Stimulated activated CD4-positive, alpha-beta T cell treated with anti-CD3 and anti-CD28 coated beads, Interleukin-1b, Interleukin-23, amount 100 ng/mL, for 1 hour (primary cell): Measurements from ENCODE around the gene ZSCAN9.

Experiments
- DNase-seq, 2 donors: peaks; one replicate each; pipeline ENCODE4 v3.0.0-alpha.2; 2020; ENCODE audit warnings: low read depth in 2 of 2

The ZSCAN9 gene

DNA sequence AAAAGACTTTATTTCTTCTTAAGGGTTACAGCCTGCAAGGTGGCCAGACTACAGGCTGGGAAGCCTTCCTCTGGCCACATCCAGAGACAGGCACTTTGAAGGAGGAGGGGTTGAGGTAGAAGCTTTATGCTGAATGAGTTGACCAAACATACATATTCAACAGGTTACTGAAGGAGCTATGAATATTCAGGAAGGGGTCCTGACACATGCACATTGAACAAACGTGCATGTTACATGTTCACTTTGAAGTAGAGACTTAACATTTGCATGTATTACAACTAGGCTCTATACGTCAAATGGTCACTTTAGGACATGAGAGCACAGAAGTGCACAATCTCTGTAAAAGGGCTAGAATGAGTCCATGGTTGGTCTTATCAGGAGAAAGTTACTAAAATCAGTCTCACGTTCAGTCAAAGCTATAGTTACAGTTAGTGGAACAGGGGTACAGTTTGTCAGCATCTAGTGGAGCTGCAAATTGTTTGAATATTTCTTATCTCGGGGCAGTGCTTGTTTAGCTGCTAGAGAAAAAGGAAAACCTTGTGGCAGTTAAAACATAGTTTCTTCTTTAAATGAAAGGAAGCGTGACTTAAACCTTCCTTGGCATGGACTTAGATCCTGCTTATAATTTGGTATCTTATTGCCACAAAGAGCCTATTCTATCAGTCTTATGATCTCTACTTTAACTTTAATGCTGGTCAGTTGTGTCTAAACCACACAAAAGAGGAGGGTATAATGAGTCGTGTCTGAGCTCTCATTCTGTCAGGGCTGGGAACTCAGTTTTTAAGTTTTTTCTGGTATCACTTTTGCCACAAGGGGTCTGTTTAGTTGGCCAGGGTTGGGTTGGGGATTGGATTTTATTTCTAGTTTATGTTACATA is 4.6 kb upstream of the ZSCAN9 start:
- no peak for DNase-seq

GRCh38 chr6:28224131-28225055 is 682 bp upstream of the ZSCAN9 start:
- no peak for DNase-seq

GRCh38 chr6:28226460-28226859 is 1.4 kb downstream of the ZSCAN9 start:
- DNase-seq: no peak

DNA sequence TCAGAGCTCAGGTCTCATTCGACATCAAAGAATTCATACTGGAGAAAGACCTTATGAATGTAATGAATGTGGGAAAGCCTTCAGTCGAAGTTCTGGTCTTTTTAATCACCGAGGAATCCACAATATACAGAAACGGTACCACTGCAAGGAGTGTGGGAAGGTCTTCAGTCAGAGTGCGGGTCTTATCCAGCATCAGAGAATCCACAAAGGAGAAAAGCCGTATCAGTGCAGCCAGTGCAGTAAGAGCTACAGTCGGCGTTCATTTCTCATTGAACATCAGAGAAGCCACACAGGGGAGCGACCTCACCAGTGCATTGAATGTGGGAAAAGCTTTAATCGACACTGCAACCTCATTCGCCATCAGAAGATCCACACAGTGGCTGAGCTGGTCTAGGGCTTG is 7.7 kb downstream of the ZSCAN9 start:
- no peak for DNase-seq

DNA sequence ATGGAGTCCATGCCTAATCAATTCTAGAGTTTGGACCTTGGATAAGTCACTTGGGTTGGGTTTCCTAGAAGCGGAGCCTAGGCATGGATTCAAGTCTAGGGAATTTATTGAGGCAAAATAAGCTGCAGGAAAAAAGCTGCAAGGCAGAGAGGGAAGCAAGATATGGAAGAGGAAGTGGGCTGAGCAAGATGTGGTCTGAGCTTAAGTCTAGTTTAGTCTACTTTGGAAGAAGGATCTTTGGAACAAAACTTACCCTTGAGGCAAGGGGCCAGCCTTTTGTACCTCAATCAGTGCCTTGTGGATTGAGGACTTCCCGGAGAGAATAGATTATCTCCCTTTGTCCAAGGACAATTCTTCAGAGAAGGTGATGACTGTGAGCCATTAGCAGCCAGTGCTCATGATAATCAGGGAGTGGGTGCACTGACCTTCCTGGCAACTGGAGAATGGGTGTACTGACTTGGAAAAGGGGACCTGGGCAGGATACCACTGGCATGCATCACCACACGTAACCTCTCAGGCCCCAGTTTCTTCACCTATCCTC is 10.9 kb downstream of the ZSCAN9 start:
- no peak for DNase-seq

DNA sequence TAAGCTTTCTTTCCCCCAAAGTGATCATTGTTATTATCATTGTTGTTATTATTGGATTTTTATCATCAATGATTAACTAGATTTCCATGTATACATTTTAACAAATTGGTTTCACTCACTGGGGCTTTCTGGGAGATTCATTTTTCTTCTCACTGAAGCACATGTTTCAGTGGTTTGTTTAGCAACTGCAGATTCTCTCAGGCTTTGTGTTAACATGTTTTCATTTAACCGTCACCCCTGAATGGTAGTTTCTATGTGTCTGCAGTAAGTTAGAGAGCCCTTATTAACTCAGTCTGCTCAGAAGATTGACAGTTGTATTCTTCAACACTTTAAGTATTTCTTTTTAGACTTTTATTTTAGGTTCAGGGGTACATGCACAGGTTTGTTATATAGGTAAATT is 14.6 kb downstream of the ZSCAN9 start:
- no peak for DNase-seq

- no peak for DNase-seq
Measured at GRCh38 chr6:28240471-28240870, 15.4 kb downstream of the ZSCAN9 start.

GRCh38 chr6:28243946-28244345 is 18.9 kb downstream of the ZSCAN9 start:
- DNase-seq: no peak

DNA sequence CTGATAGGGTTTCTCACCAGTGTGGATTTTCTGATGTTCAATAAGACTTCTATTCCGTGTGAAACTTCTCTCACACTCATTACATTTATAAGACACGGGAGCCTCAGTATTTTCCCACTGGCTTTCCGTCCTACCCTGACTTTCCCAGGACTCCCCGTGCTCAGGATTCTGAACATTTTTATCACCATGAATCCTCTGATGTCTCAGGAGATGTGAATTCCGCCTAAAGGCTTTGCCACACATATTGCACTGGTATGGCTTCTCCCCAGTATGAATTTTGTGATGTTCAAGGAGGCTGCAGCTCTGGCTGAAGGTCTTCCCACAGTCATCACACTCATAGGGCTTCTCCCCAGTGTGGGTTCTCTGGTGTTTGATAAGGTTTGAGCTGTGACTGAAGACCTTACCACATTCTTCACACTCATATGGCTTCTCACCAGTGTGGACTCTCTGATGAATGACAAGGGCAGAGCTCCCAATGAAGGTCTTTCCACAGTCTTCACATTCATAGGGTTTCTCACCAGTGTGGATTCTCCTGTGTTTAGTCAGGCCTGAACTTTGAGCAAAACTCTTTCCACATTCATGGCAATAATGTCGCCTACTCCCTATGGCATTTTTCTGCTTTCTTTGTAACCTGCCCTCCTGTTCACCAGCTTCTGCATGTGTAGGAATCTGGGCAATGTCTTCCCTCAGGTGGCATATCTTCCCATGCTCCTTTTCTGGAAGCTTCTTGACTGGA is 20.3 kb downstream of the ZSCAN9 start:
- no peak for DNase-seq

GRCh38 chr6:28248916-28249315 is 23.8 kb downstream of the ZSCAN9 start:
- DNase-seq: no peak

DNA sequence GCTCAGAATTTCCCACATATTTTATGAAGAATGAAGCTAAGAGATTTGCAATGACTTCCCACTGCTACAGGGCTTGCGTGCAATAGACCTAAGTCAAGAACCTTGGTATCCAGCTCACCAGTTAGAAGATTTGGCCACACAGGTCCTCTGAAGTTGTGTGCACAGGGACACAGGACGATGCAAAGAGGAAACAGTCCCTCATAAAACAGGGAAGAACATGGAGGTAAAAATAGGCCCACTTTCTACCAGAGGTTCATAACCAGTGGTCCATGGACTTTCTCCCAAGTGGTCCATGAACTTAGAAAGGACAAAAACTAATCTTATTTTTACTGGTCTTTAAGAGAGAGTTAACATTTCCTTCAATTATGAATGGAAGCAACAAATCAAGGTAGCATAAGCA is 25.7 kb downstream of the ZSCAN9 start:
- DNase-seq: no peak

DNA sequence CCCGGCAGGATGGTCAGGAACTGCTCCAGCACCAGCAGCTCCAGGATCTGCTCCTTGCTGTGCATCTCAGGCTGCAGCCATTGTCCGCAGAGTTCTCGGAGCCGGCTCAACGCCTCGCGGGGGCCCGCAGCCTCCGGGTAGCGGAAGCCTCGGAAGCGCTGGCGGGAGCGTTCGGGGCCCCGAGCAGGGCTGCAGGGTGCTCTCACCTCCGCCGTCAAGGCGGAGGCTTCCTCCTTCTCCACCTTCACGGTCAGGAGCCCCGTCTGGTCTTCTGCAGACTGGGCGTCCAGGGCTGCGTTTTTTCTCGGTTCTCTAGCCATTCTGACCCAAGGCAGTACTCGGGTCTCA is 26.6 kb downstream of the ZSCAN9 start:
- DNase-seq: no peak

DNA sequence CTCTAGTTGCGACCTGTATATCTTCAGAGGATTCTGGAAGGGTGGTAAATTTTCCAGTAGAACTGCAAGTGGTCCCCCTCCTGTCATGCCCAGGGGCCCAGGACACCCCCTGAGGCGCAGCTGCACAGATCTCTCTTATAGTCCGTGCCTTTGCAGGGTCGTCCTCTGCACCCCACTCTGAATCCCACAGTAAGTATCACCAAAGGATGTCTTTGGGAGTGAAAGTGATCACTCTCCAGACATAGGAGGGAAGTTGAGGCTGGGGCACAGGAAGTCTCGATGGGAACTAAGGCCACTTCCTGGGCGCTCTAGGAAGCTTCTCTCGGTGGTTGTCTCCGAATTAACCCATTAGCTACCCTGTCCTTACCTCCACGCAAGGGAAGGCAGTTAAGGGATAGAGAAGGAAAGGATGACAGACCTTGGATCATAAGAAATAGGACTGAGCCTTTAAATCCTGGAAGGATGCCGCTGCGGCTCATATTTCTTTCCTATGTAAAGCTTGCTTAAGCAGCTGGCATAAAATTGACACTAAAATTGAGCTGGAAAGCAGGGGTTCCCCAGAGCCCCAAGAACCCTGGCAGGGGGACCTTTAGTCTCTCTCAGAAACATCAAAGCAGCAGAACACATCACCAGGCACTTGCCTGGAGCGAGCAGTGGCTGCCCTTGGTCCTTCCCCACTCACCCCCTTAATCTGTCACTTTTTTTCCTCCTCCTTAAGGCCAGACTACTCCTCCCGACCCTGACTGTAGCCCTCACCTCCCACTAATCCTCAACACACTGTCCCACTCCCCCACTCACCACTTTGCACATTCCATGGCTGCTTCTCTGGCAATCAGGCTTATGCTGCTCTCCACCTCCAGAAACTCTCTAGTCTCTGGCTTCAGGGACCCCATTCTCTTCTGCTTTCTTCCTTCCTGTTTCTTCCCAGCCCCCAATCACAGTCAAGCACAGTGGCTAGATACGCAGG is 27.2 kb downstream of the ZSCAN9 start, which contains the start of gene ZKSCAN4:
ZKSCAN4 (minus strand) TSS at position 261 of the 967 bp plus-strand sequence. CDS start 289 bp downstream, outside the sequence.
- DNase-seq: peak; percentile 56 to 74

DNA sequence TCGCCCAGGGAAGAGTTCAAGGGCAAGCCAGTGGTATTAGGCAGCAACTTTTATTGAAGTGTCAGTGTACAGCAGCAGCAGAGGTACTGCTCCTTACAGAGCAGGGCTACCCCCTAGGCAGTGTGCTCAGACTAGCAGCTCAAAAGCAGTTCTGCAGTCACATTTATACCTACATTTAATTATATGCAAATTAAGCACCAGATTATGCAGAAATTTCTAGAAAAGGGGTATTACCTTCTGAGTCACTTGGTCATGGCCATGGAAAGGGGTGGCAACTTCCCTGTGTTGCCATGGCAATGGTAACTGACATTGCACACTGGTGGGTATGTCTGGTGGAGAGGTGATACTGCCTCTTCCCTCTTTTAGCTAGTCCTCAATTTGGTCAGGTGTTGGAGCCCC is 29.0 kb downstream of the ZSCAN9 start:
- no peak for DNase-seq

DNA sequence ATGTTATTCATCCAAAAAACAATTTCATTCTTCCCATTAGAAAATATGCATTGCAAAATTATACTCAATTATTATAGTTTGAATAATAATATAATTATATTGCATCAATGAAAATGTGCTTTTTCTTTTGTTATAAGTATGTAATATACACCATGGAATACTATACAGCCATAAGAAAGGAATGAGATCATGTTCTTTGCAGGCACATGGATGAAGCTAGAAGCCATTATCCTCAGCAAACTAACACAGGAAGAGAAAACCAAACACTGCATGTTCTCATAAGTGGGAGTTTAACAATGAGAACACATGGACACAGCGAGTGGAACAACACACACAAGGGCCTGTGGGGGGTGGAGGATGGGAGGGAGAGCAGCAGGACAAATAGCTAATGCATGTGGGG is 32.0 kb downstream of the ZSCAN9 start:
- no peak for DNase-seq

DNA sequence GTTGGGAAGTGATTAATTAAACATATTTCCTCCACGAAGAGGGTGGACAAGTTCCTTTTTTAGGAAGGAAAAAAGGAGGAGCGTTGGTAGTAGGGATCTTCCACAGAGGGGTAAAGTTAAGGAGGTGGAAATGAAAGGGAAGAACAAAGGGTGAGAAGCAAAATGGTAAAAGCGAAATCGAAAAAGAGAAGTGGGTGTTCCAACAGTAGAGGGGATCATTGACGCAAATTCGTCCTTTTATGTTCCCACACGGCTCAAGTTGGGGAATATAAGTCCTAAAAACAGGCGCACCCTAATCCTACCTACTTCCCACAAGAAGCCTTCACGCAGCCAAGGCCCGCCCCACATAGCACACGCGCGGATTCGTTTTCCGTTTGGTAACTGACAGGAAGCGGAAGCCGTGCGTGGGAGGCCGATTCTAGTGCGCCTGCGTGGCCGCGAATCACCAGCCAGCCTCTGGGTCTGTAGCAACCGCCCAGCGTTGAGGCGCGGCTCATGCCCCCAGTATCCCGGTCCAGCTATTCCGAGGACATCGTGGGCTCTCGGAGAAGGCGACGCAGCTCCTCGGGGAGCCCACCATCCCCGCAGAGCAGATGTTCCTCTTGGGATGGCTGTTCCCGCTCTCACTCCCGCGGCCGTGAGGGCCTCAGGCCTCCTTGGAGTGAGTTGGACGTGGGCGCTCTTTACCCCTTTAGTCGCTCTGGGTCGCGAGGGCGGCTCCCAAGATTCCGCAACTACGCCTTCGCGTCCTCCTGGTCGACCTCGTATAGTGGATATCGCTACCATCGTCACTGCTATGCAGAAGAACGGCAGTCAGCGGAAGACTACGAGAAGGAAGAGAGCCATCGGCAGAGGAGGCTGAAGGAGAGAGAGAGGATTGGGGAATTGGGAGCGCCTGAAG is 34.1 kb downstream of the ZSCAN9 start, which contains the start of gene NKAPL:
NKAPL (plus strand) TSS at position 421 of the 901 bp plus-strand sequence; CDS start at position 496, 75 bp downstream.
- DNase-seq: no peak

DNA sequence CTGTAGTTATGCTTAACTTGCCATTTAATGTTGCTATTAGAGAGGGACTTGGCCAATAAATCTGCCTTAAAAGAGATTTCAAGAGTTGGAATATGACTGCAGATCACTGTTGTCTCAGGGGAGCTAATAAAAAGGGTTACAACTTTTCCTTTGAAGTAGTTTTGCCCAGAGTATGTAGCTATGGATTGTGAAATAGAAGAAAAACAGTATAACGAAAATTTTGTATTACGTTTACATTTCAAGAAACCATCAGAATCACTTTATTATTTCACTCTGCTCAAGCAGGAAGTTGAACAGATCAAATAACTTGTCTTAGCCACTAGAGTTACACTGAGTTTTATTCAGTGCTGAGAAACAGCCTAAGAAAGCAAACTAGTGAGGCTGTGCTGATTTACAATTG is 38.8 kb downstream of the ZSCAN9 start:
- no peak for DNase-seq

DNA sequence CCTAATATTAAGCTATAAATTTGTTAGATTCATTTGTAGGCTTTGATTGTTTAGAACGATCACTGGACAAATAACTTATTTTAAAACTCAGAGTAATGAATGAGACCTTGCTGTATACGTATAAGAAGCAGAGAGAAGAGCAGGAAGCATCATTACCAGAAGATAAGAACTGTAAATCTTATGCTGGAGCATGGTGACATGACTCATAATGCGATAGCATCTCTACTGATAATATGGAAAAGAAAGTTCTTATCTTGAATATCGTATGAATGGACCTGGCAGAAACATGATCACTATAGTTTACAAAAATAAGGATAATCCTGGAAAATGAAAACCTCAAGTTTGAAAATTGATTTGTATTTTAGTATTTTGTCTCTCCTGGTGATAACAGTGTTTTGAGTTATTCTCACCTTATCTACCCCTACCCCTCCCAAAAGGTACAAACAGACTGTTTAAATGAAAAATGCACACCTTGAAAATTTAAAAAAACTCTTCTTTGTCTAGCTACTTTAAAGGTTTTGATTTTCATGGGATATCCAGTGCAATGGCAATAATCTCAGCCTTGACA is 39.8 kb downstream of the ZSCAN9 start:
- DNase-seq: no peak

DNA sequence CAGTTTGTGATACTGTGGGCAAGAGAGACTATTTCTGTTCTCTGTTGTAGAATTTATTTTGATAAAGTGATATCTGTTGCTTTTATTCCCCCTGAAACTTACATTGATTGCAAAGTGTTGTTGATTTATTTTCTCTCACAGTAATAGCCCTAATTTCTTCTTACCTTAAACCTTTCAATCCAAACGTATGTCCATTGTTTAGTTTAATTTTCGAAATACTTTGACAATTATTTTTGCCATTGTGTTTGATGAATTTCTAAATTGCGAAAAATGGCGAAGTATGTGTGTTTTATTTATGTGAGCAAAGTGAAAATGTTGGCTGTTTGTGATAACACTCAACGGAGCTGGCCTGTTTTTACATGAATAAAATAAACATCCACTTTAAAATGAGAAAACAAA is 41.5 kb downstream of the ZSCAN9 start:
- no peak for DNase-seq
